Measurements from ENCODE around the gene DNAJC9.

Gene DNAJC9

DNA sequence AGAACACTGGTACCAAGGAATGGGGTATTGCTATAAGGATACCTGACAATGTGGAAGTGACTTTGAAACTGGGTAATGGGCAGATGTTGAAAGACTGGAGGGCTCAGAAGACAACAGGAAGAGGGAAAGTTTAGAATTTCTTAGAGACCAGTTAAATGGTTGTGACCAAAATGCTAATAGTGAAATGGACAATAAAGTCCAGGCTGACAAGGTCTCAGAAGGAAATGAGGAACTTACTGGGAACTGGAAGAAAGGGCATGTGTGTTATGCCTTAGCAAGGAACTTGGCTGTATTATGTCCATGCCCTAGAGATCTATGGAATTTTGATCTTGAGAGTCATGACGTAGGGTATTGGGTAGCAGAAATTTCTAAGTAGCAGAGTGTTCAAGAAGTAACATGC, 41.2 kb downstream of the DNAJC9 start:
- H3K9me3 ChIP-seq, result no peaks in the 10 kb centered on the region
- no peak for DNase-seq
- peaks cover 0 to 41% (median 37%) of the 10 kb centered on the region in 3 donors for H3K36me3 ChIP-seq
- H3K4me1 ChIP-seq, result no peaks in the 10 kb centered on the region
- intact Hi-C loops (cut with DNase I; ENCODE audit: low total_unique reads), result no loop called here
- H3K27me3 ChIP-seq, result no peaks in the 10 kb centered on the region
- no peak overlapping the region for H3K27ac ChIP-seq
- no peak overlapping the region for H3K4me3 ChIP-seq
- TF ChIP-seq, protein P1, sequence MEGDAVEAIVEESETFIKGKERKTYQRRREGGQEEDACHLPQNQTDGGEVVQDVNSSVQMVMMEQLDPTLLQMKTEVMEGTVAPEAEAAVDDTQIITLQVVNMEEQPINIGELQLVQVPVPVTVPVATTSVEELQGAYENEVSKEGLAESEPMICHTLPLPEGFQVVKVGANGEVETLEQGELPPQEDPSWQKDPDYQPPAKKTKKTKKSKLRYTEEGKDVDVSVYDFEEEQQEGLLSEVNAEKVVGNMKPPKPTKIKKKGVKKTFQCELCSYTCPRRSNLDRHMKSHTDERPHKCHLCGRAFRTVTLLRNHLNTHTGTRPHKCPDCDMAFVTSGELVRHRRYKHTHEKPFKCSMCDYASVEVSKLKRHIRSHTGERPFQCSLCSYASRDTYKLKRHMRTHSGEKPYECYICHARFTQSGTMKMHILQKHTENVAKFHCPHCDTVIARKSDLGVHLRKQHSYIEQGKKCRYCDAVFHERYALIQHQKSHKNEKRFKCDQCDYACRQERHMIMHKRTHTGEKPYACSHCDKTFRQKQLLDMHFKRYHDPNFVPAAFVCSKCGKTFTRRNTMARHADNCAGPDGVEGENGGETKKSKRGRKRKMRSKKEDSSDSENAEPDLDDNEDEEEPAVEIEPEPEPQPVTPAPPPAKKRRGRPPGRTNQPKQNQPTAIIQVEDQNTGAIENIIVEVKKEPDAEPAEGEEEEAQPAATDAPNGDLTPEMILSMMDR (IDR thresholded peaks at IDR 0.05), result no peak

DNA sequence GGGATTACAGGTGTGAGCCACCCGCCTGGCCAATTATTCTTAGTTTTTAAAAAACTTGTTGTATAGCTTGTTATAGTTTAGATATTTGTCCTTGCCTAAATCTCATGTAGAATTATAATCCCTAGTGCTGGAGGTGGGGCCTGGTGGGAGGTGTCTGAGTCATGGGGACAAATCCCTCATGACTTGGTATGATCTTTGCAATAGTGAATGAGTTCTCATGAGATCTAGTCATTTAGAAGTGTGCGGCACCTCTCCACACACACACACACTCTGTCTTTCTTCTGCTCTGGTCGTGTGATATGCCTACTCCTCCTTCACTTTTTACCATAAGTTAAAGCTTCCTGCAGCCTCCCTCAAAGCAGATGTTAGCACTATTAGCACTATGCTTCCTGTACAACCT, 42.0 kb downstream of the DNAJC9 start:
- no peak overlapping the region for H3K4me3 ChIP-seq
- no peaks in the 10 kb centered on the region for H3K27me3 ChIP-seq
- TF ChIP-seq, protein P1 (IDR thresholded peaks at IDR 0.05), result no peak
- H3K36me3 ChIP-seq, result peaks cover 0 to 37% (median 37%) of the 10 kb centered on the region in 3 donors
- no peaks in the 10 kb centered on the region for H3K9me3 ChIP-seq
- DNase-seq, result no peak
- intact Hi-C loops (cut with DNase I; ENCODE audit: low total_unique reads), result no loop called here
- H3K4me1 ChIP-seq, result no peaks in the 10 kb centered on the region
- H3K27ac ChIP-seq, result no peak overlapping the region
